HL-60 (cell line): ENCODE data around the gene ATRN.

Experiments
- CTCF ChIP-seq: IDR thresholded peaks from one replicate; pipeline ENCODE4 v1.5.1; 2011; ENCODE audit warnings: low read length, control low read depth, inconsistent platforms; ENCODE audit not compliant: insufficient read depth
- REST ChIP-seq: IDR thresholded peaks from 2 replicates; pipeline ENCODE4 v1.6.1; 2012; ENCODE audit warnings: low read depth; ENCODE audit not compliant: insufficient replicate concordance

GRCh38 chr20:3614466-3614865, 143.6 kb downstream of the ATRN start:
- TF ChIP-seq CTCF (no peak), REST (no peak)
